ENCODE measurements around the gene SOHLH1. TPM values are rescaled to one million over a fixed set of nuclear protein-coding genes. Genes with fewer than 3 reads are reported as not detected.

The SOHLH1 gene
- total RNA-seq, 1 experiment from 2014 or later, result not detected

GRCh38 chr9:135716045-135716444 is 16.8 kb upstream of the SOHLH1 start:
- Mint-ChIP-seq H3K9me3 (no peaks in the 10 kb centered on the region), H3K27ac (no peak overlapping the region), H3K27me3 (ENCODE audit: low read depth) (peaks cover 19% of the 10 kb centered on the region), H3K4me3 (no peak overlapping the region), H3K36me3 (no peaks in the 10 kb centered on the region), H3K4me1 (0 out of 2 replicates have a peak, but pooled peaks cover 3% of the 10 kb centered on the region)
- no peak for TF ChIP-seq HMGXB4 (CRISPR knock-in tag; IDR thresholded peaks at IDR 0.05)
- TF ChIP-seq ATF3 (CRISPR knock-in tag; conservative IDR thresholded peaks at IDR 0.05), result no peak
- no peak for TF ChIP-seq GABPB1 (CRISPR knock-in tag; IDR thresholded peaks at IDR 0.05)
- no peak for TF ChIP-seq ZNF219 (CRISPR knock-in tag; IDR thresholded peaks at IDR 0.05; ENCODE audit: borderline replicate concordance)
- TF ChIP-seq CREM (CRISPR knock-in tag; IDR thresholded peaks at IDR 0.05), result no peak
- no peak for TF ChIP-seq ZNF512 (CRISPR knock-in tag; IDR thresholded peaks at IDR 0.05; ENCODE audit: borderline replicate concordance)
- no peak for TF ChIP-seq NFE2L1 (CRISPR knock-in tag; IDR thresholded peaks at IDR 0.05)
- TF ChIP-seq JUN (CRISPR knock-in tag; IDR thresholded peaks at IDR 0.05), result no peak
- no peak for TF ChIP-seq PRRX2 (CRISPR knock-in tag; IDR thresholded peaks at IDR 0.05)
- no peak for TF ChIP-seq FOXP4 (CRISPR knock-in tag; IDR thresholded peaks at IDR 0.05)
- no peak for TF ChIP-seq E2F1 (CRISPR knock-in tag; IDR thresholded peaks at IDR 0.05)
- no peak for TF ChIP-seq ZMAT4 (CRISPR knock-in tag; IDR thresholded peaks at IDR 0.05)
- TF ChIP-seq TEAD4 (CRISPR knock-in tag; IDR thresholded peaks at IDR 0.05), result no peak
- TF ChIP-seq ZNF425 (CRISPR knock-in tag; conservative IDR thresholded peaks at IDR 0.05), result no peak
- no peak for TF ChIP-seq ATF1 (CRISPR knock-in tag; IDR thresholded peaks at IDR 0.05)
- no peak for TF ChIP-seq MLX (CRISPR knock-in tag; IDR thresholded peaks at IDR 0.05)
- no peak for TF ChIP-seq CBFB (CRISPR knock-in tag; IDR thresholded peaks at IDR 0.05; ENCODE audit: low read depth)
- TF ChIP-seq KAT7 (CRISPR knock-in tag; IDR thresholded peaks at IDR 0.05; ENCODE audit: borderline replicate concordance), result no peak
- TF ChIP-seq JAZF1 (CRISPR knock-in tag; IDR thresholded peaks at IDR 0.05), result no peak
- DNase-seq (ENCODE audit: low spot score) (no peak), ATAC-seq (no peak)
- ChIA-PET POLR2A (no interaction called here), CTCF (no interaction called here)

Measured in WTC11 (cell line).